NK-92 (cell line): Measurements from ENCODE around the gene C20orf144.
"Not testable (repeated sequence)": the region's sequence is repeated elsewhere in the genome, so short reads cannot be mapped to it uniquely, and the experiment has no call there.

Experiments
- DNase-seq: peaks from one replicate; lab custom pipeline; 2025; ENCODE audit not compliant: unreplicated experiment; lab: John Stamatoyannopoulos, UW

C20orf144 gene

GRCh38 chr20:33662172-33662571 is at the start of gene C20orf144:
Gene C20orf144, plus strand, starts transcription at chr20:33662327. Its CDS starts 19 bp downstream, at chr20:33662346.
- no peak for DNase-seq

DNA sequence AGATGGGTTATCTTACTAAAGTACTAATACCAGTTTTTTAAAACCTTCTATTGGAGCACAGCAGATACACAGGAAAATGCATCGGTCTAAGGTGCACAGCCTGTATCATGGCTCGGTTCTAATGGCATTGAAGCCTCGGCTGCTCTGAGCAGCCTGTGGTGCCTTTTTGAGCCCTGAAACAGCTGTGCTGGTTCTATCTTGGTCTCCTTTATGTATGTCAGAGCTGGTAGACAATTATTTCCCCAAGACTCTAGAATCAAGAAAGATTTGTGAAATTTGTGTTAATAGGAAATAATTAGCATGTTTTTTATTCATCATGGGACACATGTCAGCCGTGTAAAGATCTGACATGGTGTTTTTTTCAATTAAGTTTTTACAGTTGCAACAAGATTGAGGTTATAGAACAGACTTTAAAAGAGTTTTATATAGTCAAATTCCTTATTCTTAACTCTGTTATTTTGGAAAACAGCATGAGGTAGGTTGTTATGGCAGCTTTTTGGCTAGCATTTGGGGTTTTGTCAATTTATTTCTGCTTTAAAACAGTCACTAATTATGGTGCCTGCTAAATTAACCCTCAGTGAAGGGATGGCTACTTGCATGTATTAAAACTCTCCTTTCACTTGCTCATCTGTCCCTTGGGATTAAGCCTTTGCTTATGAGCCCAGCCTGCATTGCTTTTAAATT is 40.3 kb upstream of the C20orf144 start:
- no peak for DNase-seq

DNA sequence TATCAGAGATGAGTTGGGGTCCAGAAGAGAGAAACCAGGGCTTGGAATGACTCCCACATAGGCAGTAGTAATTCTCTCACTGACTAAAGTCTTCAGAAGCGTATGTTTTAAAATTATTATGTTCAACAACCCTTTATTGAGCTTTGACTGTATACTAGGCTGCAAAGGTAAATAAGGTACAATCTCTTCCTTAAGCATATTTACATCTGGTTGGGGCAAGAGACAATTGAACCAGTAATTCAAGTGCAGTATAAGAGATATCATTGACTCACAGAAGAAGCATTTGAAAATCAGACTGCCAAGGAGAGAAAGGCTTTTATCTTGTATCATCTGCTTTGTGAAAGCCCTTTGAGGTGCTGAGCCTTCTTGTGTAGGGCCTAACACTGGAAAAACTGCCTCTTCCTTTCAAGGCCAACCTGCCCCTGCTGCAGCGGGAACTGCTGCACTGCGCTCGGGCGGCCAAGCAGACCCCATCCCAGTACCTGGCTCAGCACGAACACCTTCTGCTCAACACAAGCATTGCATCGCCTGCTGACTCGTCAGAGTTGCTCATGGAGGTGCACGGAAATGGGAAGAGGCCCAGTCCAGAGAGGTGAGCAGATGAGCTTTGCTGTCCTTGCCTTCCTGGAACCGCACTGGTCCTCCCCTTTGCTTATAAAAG is 39.3 kb upstream of the C20orf144 start:
- no peak for DNase-seq

DNA sequence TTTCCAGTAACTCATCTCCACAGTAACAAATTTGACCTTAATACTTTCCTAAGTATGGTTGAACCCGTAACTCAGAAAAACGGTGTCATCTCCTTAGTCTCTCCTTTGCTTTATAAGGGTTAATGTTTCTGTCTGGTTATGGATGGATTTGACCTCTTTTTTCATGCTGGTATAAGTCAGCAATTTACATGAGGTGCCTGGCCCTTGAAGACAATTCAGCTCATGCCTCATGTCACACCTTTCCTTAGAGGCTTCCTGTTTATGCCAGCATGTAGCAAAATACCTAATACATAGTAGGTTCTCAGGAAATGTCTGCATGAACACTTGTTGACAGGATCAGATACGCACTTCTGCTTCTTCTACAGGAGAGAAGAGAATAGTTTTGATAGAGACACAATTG is 37.7 kb upstream of the C20orf144 start:
- DNase-seq: no peak

DNA sequence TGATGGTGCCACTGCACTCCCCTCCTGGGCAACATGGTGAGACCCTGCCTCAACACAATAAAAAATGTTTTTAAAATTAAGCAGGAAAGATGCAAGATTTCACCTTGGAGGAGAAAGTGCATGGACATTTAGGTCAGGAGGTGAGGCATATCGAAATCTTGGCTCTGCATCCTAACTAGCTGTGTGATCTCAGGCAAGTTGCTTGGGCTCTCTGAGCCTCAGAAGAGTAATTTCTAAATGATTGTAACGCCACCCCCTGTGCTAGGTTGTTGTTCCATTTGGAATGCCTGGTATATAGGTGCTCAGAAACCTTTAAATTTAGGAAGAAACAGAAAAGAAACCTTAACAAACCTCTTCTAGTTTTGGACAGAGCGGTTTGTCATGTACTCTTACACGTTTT is 35.9 kb upstream of the C20orf144 start:
- DNase-seq: no peak

- DNase-seq: no peak
Observed at GRCh38 chr20:33627577-33628216, 34.4 kb upstream of the C20orf144 start.

GRCh38 chr20:33629533-33629932 is 32.6 kb upstream of the C20orf144 start:
- DNase-seq: no peak

GRCh38 chr20:33629979-33630378 is 32.1 kb upstream of the C20orf144 start:
- DNase-seq: no peak

GRCh38 chr20:33630507-33630906 is 31.6 kb upstream of the C20orf144 start:
- DNase-seq: no peak

DNA sequence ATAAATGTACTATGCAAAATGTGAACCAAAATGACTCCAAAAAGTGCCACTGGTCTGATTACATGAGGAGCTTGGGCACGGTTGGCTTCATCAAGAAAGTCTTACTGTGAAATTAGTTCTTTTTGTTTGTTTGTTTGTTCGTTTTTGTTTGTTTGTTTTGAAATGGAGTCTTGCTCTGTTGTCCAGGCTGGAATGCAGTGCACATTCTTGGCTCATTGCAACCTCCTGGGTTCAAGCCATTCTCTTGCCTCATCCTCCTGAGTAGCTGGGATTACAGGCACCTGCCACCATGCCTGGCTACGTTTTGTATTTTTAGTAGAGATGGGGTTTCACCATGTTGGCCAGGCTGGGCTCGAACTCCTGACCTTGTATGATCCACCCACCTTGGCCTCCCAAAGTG is 30.2 kb upstream of the C20orf144 start:
- DNase-seq: not testable (repeated sequence)

DNA sequence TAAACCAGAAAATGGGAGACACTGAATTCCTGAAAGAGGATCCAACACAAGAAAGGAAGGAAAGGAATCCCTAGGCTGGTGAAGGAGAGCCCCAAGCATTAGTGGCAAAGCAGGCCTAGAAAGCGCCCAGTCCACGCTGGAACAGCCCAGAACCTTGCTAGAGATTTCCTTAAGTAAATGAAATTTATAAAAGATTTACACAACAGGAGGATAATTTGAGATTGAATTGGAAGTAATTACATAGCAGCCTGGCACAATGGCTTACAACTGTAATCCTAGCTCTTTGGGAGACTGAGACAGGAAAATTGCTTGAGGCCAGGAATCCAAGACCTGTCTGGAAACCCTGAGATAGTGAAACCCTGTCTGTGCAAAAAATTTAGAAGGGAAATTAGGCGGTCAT is 26.8 kb upstream of the C20orf144 start:
- no peak for DNase-seq

DNA sequence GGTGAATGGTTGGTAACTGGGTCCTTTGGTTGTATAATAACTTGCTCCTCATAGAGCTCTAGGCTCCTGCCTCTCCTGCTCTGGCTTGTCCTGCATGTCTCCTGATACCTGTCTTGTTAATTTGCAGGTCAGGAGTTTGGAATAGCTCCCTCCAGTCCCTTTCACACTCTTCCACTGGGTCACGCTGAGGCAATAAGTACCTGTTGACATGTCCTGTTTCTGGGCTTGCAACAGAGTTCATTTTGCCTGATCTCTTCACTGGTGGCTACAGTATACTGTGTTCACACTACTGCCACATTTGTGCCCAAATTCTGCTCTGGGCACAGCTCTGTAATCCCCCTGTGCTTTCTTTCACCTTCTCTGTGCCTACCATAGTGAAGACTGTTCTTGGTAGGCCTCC is 25.4 kb upstream of the C20orf144 start:
- DNase-seq: no peak

- no peak for DNase-seq
Observed at GRCh38 chr20:33640287-33640686, 21.8 kb upstream of the C20orf144 start.

DNA sequence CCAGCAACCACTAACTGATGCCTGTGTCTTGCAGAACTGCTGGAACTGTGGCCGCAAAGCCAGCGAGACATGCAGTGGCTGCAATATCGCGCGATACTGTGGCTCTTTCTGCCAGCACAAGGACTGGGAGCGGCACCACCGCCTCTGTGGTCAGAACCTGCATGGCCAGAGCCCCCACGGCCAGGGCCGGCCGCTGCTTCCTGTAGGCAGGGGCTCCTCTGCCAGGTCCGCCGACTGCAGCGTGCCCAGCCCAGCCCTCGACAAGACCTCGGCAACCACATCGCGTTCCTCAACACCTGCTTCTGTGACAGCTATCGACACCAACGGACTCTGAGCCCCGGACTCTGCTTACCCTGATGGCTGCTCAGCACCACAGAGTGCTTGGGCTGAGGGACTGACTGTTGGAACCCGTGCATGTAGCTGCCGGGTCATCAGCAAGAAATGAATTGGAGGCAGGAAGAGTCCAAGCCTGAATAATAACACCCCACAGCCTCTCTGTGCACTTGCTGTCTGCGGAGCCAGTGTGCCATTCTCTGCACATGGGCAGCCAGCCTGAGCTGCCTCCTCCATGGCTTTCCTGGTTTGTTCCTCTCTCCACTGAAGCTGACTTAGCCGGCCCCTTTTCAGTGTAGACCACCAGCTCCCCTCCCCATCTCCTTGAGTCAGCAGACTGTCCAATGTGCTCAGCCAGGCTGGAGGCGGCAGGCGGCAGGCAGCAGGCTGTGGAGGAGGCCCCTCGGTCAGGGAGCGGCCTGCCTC is 17.6 kb upstream of the C20orf144 start:
- no peak for DNase-seq

DNA sequence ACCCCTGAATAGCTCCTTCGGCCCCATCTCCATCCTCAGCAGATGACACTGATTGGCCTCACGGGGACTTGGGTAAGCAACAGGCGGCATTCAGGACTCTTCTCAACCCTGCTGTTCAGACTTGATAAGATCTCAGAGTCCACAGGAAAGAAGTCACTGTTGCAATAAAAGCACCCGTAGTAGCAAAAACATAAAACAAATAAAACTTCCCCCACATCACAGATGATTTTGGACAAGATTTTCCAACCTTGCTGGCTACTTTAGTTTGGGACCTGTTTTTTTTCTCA is 17.1 kb upstream of the C20orf144 start:
- no peak for DNase-seq

DNA sequence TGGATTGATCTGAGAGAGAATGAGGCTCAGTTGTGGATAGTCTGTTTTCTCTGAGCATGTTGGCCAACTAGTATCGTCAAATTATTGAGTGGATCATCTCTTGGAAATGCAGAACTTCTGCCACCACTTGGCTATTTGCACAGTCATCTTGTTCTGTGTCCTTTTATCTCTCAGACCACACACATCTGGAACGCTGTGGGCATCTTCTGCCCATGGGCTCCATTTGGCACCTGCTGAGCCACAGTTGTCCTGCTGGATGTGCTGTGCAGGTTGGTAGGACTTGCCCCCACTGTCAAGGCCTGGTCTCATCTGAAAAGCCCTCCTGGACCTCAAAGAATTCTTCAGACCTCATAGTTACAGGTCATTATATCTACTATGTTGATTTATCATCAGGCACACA is 16.7 kb upstream of the C20orf144 start:
- DNase-seq: no peak

DNA sequence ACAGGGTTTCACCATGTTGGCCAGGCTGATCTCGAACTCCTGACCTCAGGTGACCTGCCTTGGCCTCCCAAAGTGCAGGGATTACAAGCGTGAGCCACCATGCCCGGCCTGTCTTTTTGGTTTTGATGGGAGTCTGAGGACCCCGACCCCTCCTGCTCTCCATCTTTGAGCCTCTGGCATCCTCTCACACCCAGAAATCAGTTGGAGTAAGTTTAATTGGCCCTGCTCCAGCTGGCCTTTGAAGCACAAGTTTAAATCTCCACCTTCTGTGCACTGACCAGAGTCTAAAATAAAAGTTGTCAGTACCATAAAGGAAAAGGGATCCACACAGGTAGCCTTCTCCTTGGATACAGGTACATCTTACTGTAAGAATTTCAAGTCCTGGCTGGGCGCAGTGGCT is 15.9 kb upstream of the C20orf144 start:
- no peak for DNase-seq

DNA sequence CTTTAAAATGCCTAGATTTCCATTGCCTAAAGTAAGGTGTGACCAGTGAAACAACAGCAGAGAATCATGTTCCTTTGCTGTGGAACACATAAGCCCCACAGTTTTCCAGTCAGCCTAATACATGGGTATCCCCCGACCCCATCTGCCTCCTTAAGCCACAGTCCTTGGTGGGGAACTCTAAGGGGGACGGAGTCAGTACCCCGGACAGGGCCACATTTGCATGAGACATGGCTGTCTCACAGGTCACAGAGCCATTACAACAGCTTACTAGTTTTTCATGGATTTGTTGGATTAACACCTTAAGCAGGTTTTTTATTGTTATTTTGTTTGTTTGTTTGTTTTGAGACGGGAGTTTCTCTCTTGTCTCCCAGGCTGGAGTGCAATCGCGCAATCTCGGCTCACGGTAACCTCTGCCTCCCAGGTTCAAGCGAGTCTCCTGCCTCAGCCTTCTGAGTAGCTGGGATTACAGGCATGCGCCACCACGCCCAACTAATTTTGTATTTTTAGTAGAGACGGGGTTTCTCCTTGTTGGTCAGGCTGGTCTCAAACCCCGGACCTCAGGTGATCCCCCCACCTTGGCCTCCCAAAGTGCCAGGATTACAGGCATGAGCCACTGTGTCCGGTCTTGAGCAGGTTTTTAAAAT is 15.0 kb upstream of the C20orf144 start:
- DNase-seq: not testable (repeated sequence)

DNA sequence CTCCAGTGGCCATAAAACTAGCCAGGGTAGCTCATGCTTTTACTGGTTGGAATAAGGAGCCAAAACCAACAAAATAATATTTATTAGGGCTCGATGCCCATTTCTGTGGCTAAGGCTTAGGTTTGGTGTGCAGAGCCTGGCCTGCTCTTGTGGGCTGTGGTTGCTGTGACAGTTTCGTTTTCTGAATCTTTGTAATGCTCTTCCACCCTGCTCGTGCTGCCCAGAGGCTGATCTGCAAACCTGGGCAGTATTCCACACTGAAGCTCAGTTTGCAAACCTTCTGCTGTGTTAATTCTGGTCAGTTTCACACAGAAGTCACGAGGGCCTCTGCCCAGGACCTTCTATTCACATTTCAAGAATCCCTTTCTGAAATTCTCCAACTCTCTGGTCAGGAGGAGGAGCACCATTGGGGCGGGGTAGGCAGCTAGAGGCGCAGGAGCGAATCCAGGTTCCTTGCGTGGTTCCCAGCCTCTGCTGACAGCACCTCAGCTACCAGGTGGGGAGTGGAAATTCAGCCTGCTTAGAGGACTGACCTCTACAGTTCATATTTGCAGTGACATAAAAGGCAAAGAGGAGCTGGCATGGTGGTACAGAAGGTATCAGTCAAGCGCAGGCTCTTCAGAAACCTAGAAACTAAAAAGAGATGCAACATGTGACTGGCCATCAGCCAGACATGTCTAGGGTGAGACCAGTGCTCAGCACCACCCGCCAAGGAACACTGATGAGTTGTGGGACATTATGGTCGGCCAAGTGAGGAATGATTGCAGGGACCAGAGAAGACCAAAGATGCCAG is 14.3 kb upstream of the C20orf144 start:
- DNase-seq: no peak

GRCh38 chr20:33648396-33649004 is 13.6 kb upstream of the C20orf144 start:
- DNase-seq: no peak
